Measurements from ENCODE around the gene SSTR3. TPM values are rescaled to one million over a fixed set of nuclear protein-coding genes. Genes with fewer than 3 reads are reported as not detected.
A peak's percentile ranks its signal among the peaks of the same experiment; 100 is the strongest.
"Not testable (repeated sequence)": the region's sequence is repeated elsewhere in the genome, so short reads cannot be mapped to it uniquely, and the experiment has no call there.

Gene SSTR3
- total RNA-seq, 1 donor from 2014 or later: not detected

GRCh38 chr22:37176464-37177061 lies 35.7 kb downstream of the SSTR3 start:
- DNase-seq (ENCODE audit: low spot score): peak; percentile 85
- ATAC-seq: peak; percentile 85
- intact Hi-C loops (cut with DNase I): no loop called here

GRCh38 chr22:37175414-37176281 lies 36.6 kb downstream of the SSTR3 start:
- ATAC-seq (no peak), DNase-seq (ENCODE audit: low spot score) (peak; percentile 55)
- intact Hi-C loops (cut with DNase I): no loop called here

GRCh38 chr22:37174964-37175363 lies 37.3 kb downstream of the SSTR3 start:
- intact Hi-C loops (cut with DNase I): no loop called here
- ATAC-seq: no peak
- DNase-seq (ENCODE audit: low spot score): peak; percentile 18

GRCh38 chr22:37173709-37174108 lies 38.6 kb downstream of the SSTR3 start:
- ATAC-seq: peak; percentile 70
- intact Hi-C loops (cut with DNase I): no loop called here
- DNase-seq (ENCODE audit: low spot score): peak; percentile 70

- intact Hi-C loops (cut with DNase I): no loop called here
- DNase-seq (ENCODE audit: low spot score): peak; percentile 54
- no peak for ATAC-seq
Measured at GRCh38 chr22:37172266-37173245, 39.7 kb downstream of the SSTR3 start.

GRCh38 chr22:37171662-37172061 lies 40.6 kb downstream of the SSTR3 start:
- intact Hi-C loops (cut with DNase I): no loop called here
- peak; percentile 1 for DNase-seq (ENCODE audit: low spot score)
- ATAC-seq: no peak

- peak; percentile 57 for DNase-seq (ENCODE audit: low spot score)
- ATAC-seq: peak; percentile 56
- intact Hi-C loops (cut with DNase I): not testable (repeated sequence)
Measured at GRCh38 chr22:37170689-37171405, 41.4 kb downstream of the SSTR3 start.

GRCh38 chr22:37169947-37170688 lies 42.2 kb downstream of the SSTR3 start:
- ATAC-seq: no peak
- peak; percentile 60 for DNase-seq (ENCODE audit: low spot score)
- intact Hi-C loops (cut with DNase I): loop anchor here (2.0 kb wide), 1 partner anchor 29 kb away; no protein-coding TSS in a partner anchor

- intact Hi-C loops (cut with DNase I): loop anchor here (2.0 kb wide), 1 partner anchor 29 kb away; no protein-coding TSS in a partner anchor
- ATAC-seq: no peak
Measured at GRCh38 chr22:37169406-37169805, 42.9 kb downstream of the SSTR3 start.

GRCh38 chr22:37167981-37168647 lies 44.2 kb downstream of the SSTR3 start:
- intact Hi-C loops (cut with DNase I): loop anchor here (2.0 kb wide), 1 partner anchor 31 kb away; no protein-coding TSS in a partner anchor
- no peak for ATAC-seq

More at GRCh38 chr22:37169406-37169805, 42.9 kb downstream of the SSTR3 start:
- peak; percentile 51 for DNase-seq (ENCODE audit: low spot score)

GRCh38 chr22:37167176-37167980 lies 44.9 kb downstream of the SSTR3 start:
- intact Hi-C loops (cut with DNase I): no loop called here
- ATAC-seq: no peak
- peak; percentile 53 for DNase-seq (ENCODE audit: low spot score)

More at GRCh38 chr22:37167981-37168647, 44.2 kb downstream of the SSTR3 start:
- peak; percentile 28 for DNase-seq (ENCODE audit: low spot score)

GRCh38 chr22:37166675-37167066 lies 45.6 kb downstream of the SSTR3 start:
- ATAC-seq: peak; percentile 92
- intact Hi-C loops (cut with DNase I): no loop called here
- DNase-seq (ENCODE audit: low spot score): peak; percentile 91

- intact Hi-C loops (cut with DNase I): no loop called here
- peak; percentile 14 for ATAC-seq
- no peak for DNase-seq (ENCODE audit: low spot score)
Measured at GRCh38 chr22:37165940-37166674, 46.2 kb downstream of the SSTR3 start.

- intact Hi-C loops (cut with DNase I): no loop called here
- no peak for DNase-seq (ENCODE audit: low spot score)
- no peak for ATAC-seq
Measured at GRCh38 chr22:37165066-37165465, 47.2 kb downstream of the SSTR3 start.

GRCh38 chr22:37164505-37164887 lies 47.8 kb downstream of the SSTR3 start:
- intact Hi-C loops (cut with DNase I): loop anchor here (5.0 kb wide), 1 partner anchor 43 kb away; no protein-coding TSS in a partner anchor
- ATAC-seq: no peak
- DNase-seq (ENCODE audit: low spot score): no peak
